ENCODE data around the gene ARL4C.

DNA sequence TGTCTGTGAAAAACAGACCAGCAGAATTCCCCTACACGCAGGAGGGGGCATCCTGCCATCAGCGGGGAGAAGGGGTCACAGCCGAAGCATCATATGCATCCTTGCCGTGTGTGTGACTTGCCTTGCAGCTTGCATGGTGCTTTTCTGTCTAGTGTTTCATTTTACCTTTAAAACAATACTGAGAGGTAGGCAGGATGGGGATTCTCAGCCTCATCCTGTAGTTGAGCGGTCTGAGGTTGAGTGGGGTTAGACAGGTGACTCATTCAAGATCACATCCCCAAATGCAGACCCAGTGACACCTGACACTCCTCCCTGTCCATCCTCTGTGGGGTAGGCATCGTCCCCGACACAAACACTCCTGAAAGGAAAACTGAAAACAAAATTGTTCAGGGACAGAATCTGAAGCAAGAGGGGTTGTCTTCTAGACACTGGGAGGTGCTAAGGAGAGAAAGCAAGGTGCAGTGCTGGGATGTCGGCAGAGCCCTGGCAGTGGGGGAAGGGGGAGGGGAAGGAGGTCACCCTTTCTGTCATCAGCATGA, 7.9 kb downstream of the ARL4C start:
- TF ChIP-seq, protein P1, sequence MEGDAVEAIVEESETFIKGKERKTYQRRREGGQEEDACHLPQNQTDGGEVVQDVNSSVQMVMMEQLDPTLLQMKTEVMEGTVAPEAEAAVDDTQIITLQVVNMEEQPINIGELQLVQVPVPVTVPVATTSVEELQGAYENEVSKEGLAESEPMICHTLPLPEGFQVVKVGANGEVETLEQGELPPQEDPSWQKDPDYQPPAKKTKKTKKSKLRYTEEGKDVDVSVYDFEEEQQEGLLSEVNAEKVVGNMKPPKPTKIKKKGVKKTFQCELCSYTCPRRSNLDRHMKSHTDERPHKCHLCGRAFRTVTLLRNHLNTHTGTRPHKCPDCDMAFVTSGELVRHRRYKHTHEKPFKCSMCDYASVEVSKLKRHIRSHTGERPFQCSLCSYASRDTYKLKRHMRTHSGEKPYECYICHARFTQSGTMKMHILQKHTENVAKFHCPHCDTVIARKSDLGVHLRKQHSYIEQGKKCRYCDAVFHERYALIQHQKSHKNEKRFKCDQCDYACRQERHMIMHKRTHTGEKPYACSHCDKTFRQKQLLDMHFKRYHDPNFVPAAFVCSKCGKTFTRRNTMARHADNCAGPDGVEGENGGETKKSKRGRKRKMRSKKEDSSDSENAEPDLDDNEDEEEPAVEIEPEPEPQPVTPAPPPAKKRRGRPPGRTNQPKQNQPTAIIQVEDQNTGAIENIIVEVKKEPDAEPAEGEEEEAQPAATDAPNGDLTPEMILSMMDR (IDR thresholded peaks at IDR 0.05): no peak
- TF ChIP-seq POLR2A (IDR thresholded peaks at IDR 0.05): no peak

Data from adrenal gland (tissue), 5 donors.